Adrenal gland (tissue), 9 donors: ENCODE measurements around the gene SORL1-AS1.

Source experiments
- DNase-seq, 7 donors: peaks; one replicate each; pipeline ENCODE4 v3.0.0-alpha.2; 2019 to 2020
- H3K27ac ChIP-seq, 5 donors: fragments of 200-600 bp; sonication (generic) in 4 of 5; 1 replicate in 3 of 5; 2 replicates in 2 of 5; pipeline versions ENCODE4 v1.5.1 to v1.8.0; 2016 to 2020; ENCODE audit warnings: mild to moderate bottlenecking in 1 of 5
- H3K27me3 ChIP-seq: fragments of 200-600 bp; 2 replicates; pipeline ENCODE4 v1.8.0; 2021
- H3K36me3 ChIP-seq, 2 donors: fragments of 200-600 bp; replicated peaks in 1 of 2; 1 replicate in 1 of 2; 2 replicates in 1 of 2; pipeline versions ENCODE4 v1.5.1 to v1.8.0; 2018 to 2022
- H3K4me1 ChIP-seq, 2 donors: fragments of 200-600 bp; replicated peaks in 1 of 2; 1 replicate in 1 of 2; 2 replicates in 1 of 2; pipeline versions ENCODE4 v1.5.1 to v1.8.0; 2018 to 2021
- H3K4me3 ChIP-seq, 4 donors: fragments of 200-600 bp; sonication (generic) in 3 of 4; one replicate each; pipeline ENCODE4 v1.5.1; 2016 to 2018
- H3K9me3 ChIP-seq, 3 donors: fragments of 200-600 bp; sonication (generic) in 1 of 3; replicated peaks in 1 of 3; 1 replicate in 2 of 3; 2 replicates in 1 of 3; pipeline versions ENCODE4 v1.5.1 to v1.8.0; 2016 to 2021
- POLR2A ChIP-seq, 2 donors: fragments of 450-650 bp; IDR thresholded peaks; one replicate each; pipeline ENCODE4 v1.6.1; 2017; ENCODE audit warnings: antibody characterized with exemption in 2 of 2, mild to moderate bottlenecking in 2 of 2, moderate library complexity in 1 of 2
- WGBS, 4 donors: extraction: QIAGEN DNeasy Blood & Tissue Kit in 2 of 4; methylation state at CpG; one replicate each; pipeline versions ENCODE4 v1.1.5 to v1.1.7; 2013 to 2017; 5-methylcytosine and 5-hydroxymethylcytosine counted together
- intact Hi-C, 2 donors: fragments of 100-400 bp; cut with DNase I; formaldehyde crosslinking; loops; one replicate each; pipeline versions ENCODE4 v1.14.1 to v1.15.0; 2022 to 2023
- TF ChIP-seq, protein P1 (sequence below), 6 experiments: fragments of 450-650 bp in 4 of 6; fragments of 200-600 bp in 2 of 6; sonication (generic) in 1 of 6; IDR thresholded peaks; 1 replicate in 5 of 6; 2 replicates in 1 of 6; pipeline versions ENCODE4 v1.5.1 to v1.8.0; 2016 to 2021; ENCODE audit warnings: antibody characterized with exemption in 6 of 6, mild to moderate bottlenecking in 2 of 6, moderate library complexity in 1 of 6
- donor health status: healthy with polysubstance abuse.
- donor health status: Bipolar disorder and iron deficiency.
- donor health status: DM: yes; HTN: yes; CAD: no.
- donor health status: DM: no; HTN: no; CAD: no.
- donor health status: DM: no; HTN: no; CAD: no.

The SORL1-AS1 gene

DNA sequence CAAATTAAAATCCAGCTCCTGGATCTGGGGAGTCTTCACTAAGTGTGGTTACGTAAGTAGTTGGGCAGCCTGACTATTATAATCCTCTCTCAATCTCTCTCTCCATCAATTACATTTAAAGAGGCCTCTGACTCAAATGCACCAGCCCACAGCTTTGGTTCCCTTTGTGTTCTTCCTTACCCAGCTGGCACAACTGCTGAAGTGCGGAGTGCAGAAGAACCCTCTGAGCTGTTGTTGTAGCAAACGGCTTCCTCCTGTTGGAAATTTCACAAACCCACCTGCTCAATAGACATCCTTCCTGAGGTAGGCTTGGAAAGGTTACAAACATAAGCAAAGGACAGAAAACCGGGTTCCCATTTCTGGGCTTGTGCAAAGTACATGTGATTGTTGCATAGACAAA, 17.6 kb downstream of the SORL1-AS1 start:
- H3K27me3 ChIP-seq, result no peaks in the 10 kb centered on the region
- H3K9me3 ChIP-seq, result no peaks in the 10 kb centered on the region
- no peaks in the 10 kb centered on the region for H3K36me3 ChIP-seq
- intact Hi-C loops, result no loop called here
- H3K27ac ChIP-seq, result no peak overlapping the region
- no peak for TF ChIP-seq POLR2A (IDR thresholded peaks at IDR 0.05)
- 46 to 75% (median 64%) methylated on average over 4 of the region's 4 CpGs for WGBS, 4 donors
- no peak overlapping the region for H3K4me3 ChIP-seq
- no peak for DNase-seq
- H3K4me1 ChIP-seq, result no peaks in the 10 kb centered on the region

GRCh38 chr11:121431820-121432526, 20.8 kb downstream of the SORL1-AS1 start:
- intact Hi-C loops, result no loop called here
- WGBS, 4 donors, result 70 to 80% (median 75%) methylated on average over 4 of the region's 4 CpGs

GRCh38 chr11:121429556-121429955, 23.2 kb downstream of the SORL1-AS1 start:
- Histone ChIP-seq H3K9me3 (no peaks in the 10 kb centered on the region), H3K4me3 (no peak overlapping the region), H3K4me1 (peaks cover 0 to 8% of the 10 kb centered on the region in 2 donors), H3K36me3 (no peaks in the 10 kb centered on the region), H3K27ac (no peak overlapping the region), H3K27me3 (no peaks in the 10 kb centered on the region)
- 29 to 48% (median 41%) methylated on average over 3 of the region's 3 CpGs for WGBS, 4 donors
- intact Hi-C loops, result no loop called here
- no peak for DNase-seq
- TF ChIP-seq, protein P1, sequence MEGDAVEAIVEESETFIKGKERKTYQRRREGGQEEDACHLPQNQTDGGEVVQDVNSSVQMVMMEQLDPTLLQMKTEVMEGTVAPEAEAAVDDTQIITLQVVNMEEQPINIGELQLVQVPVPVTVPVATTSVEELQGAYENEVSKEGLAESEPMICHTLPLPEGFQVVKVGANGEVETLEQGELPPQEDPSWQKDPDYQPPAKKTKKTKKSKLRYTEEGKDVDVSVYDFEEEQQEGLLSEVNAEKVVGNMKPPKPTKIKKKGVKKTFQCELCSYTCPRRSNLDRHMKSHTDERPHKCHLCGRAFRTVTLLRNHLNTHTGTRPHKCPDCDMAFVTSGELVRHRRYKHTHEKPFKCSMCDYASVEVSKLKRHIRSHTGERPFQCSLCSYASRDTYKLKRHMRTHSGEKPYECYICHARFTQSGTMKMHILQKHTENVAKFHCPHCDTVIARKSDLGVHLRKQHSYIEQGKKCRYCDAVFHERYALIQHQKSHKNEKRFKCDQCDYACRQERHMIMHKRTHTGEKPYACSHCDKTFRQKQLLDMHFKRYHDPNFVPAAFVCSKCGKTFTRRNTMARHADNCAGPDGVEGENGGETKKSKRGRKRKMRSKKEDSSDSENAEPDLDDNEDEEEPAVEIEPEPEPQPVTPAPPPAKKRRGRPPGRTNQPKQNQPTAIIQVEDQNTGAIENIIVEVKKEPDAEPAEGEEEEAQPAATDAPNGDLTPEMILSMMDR (IDR thresholded peaks at IDR 0.05), result no peak
- TF ChIP-seq POLR2A (IDR thresholded peaks at IDR 0.05), result no peak

More at GRCh38 chr11:121431820-121432526, 20.8 kb downstream of the SORL1-AS1 start:
- Histone ChIP-seq H3K4me1 (peaks cover 0 to 4% of the 10 kb centered on the region in 2 donors), H3K36me3 (no peaks in the 10 kb centered on the region), H3K27me3 (no peaks in the 10 kb centered on the region), H3K27ac (no peak overlapping the region), H3K4me3 (no peak overlapping the region), H3K9me3 (no peaks in the 10 kb centered on the region)
- DNase-seq, result no peak
- TF ChIP-seq, protein P1 (IDR thresholded peaks at IDR 0.05), result no peak
- no peak for TF ChIP-seq POLR2A (IDR thresholded peaks at IDR 0.05)

DNA sequence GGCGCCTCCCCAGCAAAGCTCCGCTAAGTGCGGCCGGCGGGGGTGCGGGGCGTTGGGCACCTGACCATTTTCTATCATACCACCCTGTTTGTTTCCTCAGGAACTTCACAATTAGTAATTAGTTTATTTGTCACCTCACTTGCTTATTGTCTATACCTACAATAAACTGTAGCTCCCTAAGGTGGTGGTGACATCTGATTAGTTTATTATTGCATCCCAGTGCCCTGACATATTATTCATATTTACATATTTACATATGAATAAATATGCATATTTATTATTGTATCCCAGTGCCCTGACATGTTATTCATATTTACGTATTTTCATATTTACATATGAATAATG, 25.4 kb downstream of the SORL1-AS1 start:
- Histone ChIP-seq H3K27ac (no peak overlapping the region), H3K27me3 (no peaks in the 10 kb centered on the region), H3K4me3 (peak overlapping the region in 1 of 4 donors; percentile 36), H3K36me3 (no peaks in the 10 kb centered on the region), H3K9me3 (no peaks in the 10 kb centered on the region), H3K4me1 (peaks cover 0 to 8% of the 10 kb centered on the region in 2 donors)
- WGBS, 4 donors, result 12 to 14% (median 13%) methylated on average over 7 to 8 of the region's 8 CpGs
- no peak for TF ChIP-seq POLR2A (IDR thresholded peaks at IDR 0.05)
- TF ChIP-seq, protein P1 (IDR thresholded peaks at IDR 0.05), result no peak
- intact Hi-C loops, result no loop called here
- no peak for DNase-seq
